ENCODE results near the gene AP1AR. TPM values are rescaled to one million over a fixed set of nuclear protein-coding genes. Genes with fewer than 3 reads are reported as not detected.

Gene AP1AR
- total RNA-seq, 4 donors from 2014 or later: 16.8 to 20.1 (median 19.6) TPM

GRCh38 chr4:112316360-112316759 is 84.8 kb downstream of the AP1AR start:
- no peak for DNase-seq (ENCODE audit: low spot score in 2 of 2)
- 85 to 86% methylated on average over 2 of the region's 2 CpGs for WGBS, 2 donors
- no peak for TF ChIP-seq CTCF (IDR thresholded peaks at IDR 0.05)
- TF ChIP-seq EP300 (IDR thresholded peaks at IDR 0.05): peak in 1 of 2 donors; percentile 38
- TF ChIP-seq POLR2A (IDR thresholded peaks at IDR 0.05): no peak
- Histone ChIP-seq H3K36me3 (peaks cover 0 to 7% (median 0%) of the 10 kb centered on the region in 3 donors), H3K4me3 (no peak overlapping the region), H3K27me3 (no peaks in the 10 kb centered on the region), H3K27ac (no peak overlapping the region), H3K9me3 (no peaks in the 10 kb centered on the region), H3K4me1 (no peaks in the 10 kb centered on the region)

- DNase-seq (ENCODE audit: low spot score in 2 of 2): no peak
- H3K9me3 ChIP-seq: no peaks in the 10 kb centered on the region
- TF ChIP-seq EP300 (IDR thresholded peaks at IDR 0.05): no peak
- TF ChIP-seq POLR2A (IDR thresholded peaks at IDR 0.05): no peak
- no peak for TF ChIP-seq CTCF (IDR thresholded peaks at IDR 0.05)
- peaks cover 0 to 9% (median 0%) of the 10 kb centered on the region in 4 donors for H3K4me1 ChIP-seq
- H3K27me3 ChIP-seq: no peaks in the 10 kb centered on the region
- WGBS, 2 donors: 85 to 96% methylated on average over 5 of the region's 5 CpGs
- no peak overlapping the region for H3K27ac ChIP-seq
- no peak overlapping the region for H3K4me3 ChIP-seq
- H3K36me3 ChIP-seq: peaks cover 0 to 7% (median 0%) of the 10 kb centered on the region in 3 donors
These were observed 86.9 kb downstream of the AP1AR start for GRCh38 chr4:112318239-112319142.

Other genes starting within 250 kb of the AP1AR start
- 1 to 10 TPM; 2.4 to 4.8 (median 2.9) TPM for gene FAM241A, start 86.3 kb upstream of the AP1AR start, total RNA-seq
- 10 to 100 TPM in 1 of 4 donors, 1 to 10 TPM in 3; 2.2 to 12.6 (median 3.7) TPM for gene TIFA, start 54.1 kb downstream of the AP1AR start, total RNA-seq
- gene ALPK1, start 65.6 kb downstream of the AP1AR start, total RNA-seq: 10 to 100 TPM; 16.5 to 38.1 (median 31.5) TPM

Data from tibial nerve (tissue), 4 donors.